HK-2 (cell line): ENCODE data around the gene PI4KB.
"Not testable (repeated sequence)": the region's sequence is repeated elsewhere in the genome, so short reads cannot be mapped to it uniquely, and the experiment has no call there.

ENCODE experiments used
- DNase-seq: peaks from one replicate; pipeline ENCODE4 v3.0.0-alpha.2; 2018; ENCODE audit not compliant: unreplicated experiment

The PI4KB gene

DNA sequence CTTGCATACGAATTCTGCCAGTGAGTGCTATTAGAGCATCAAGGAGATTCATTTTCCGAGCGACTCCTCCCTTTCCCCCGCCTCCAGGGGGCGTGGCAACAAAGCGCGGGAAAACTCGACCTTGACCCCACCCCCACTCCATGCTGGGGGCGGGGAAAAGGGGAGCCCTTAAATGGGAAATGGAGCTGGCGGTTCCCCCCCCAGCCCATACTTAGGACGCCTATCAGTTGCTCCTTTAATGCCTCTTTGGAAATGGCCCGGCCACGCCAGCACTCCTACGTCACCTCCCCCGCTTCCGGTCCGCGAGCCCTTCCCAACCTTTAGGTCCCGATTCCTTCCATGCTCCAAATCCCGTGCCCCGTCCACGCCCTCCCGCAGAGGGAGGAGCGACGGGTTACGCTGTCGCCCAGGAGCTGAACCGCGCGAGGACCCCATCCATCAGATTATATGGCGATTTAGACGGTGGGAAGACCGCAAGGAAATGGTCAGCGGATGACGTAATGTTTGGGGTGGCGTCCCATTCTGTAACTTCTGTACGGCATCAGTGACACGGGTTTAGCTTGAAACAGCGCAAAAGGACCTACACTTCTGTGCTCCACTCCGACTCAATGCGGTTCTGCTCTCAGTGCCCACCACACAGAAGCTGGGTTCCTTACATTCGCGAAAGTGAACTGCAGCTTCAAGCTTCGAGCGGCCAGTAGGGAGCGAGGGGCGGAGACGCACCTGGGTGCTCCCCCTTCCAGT is 45.8 kb downstream of the PI4KB start:
- peak; percentile 97 for DNase-seq

- DNase-seq: no peak
Measured at GRCh38 chr1:151277249-151277648, 50.0 kb downstream of the PI4KB start.

DNA sequence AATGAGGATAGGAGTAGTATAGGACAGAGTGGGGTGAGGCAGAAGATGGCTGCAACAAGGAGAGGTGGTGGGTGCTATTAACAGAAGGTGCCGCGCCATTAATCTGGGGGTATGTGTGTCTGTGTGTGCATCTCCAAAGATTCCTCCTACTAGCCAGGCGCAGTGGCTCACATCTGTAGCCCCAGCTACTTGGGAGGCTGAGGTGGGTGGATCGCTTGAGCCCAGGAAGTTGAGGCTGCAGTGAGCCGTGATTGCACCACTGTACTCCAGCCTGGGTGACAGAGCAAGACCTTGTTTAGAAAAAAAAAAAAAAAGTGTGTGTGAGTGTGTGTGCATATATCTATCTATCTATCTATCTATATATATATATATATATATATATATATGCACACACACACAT is 51.9 kb downstream of the PI4KB start:
- DNase-seq: not testable (repeated sequence)

- DNase-seq: no peak
Measured at GRCh38 chr1:151273924-151274466, 53.2 kb downstream of the PI4KB start.

GRCh38 chr1:151267760-151268159 is 59.5 kb downstream of the PI4KB start:
- no peak for DNase-seq

GRCh38 chr1:151266821-151267220 is 60.4 kb downstream of the PI4KB start:
- no peak for DNase-seq

DNA sequence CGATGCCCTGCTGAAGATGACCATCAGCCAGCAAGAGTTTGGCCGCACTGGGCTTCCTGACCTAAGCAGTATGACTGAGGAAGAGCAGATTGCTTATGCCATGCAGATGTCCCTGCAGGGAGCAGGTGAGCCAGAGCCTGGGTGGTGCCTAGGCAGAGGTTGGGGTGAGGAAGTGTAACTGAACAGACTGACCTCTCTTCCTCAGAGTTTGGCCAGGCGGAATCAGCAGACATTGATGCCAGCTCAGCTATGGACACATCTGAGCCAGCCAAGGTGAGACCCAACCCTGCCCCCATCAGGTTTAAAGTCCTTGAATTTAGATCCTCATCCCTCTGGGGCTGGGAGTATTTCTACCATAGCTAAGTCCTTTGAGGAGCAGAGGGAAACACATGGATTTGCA is 60.9 kb downstream of the PI4KB start:
- DNase-seq: no peak

DNA sequence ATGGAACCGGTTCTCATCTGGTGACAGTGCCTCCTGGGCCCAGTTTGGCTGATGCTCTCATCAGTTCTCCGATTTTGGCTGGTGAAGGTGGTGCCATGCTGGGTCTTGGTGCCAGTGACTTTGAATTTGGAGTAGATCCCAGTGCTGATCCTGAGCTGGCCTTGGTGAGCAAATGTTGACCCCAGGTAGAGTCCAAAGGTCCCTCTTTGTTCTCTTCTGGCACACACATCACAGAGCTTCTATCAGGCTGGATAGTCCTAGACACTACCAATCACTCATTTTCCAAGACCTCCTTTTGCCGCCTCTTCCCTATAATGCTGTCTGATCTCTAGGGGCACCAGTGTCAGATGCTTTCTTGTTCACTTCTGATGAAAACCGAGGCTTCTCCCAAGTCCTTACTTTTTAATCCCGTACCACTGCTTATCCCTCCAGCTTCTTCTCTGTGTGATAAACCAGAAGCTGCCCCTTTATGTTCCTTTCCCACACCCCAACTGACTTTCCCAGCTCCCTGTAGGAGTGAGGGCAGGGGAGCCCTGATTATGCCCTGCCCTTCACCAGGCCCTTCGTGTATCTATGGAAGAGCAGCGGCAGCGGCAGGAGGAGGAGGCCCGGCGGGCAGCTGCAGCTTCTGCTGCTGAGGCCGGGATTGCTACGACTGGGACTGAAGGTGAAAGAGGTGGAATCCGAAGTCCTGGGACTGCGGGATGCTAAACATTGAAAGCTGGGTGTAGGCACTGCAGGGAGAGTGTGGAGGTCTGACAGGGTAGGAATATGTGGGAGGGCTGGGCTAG is 61.6 kb downstream of the PI4KB start:
- DNase-seq: no peak

DNA sequence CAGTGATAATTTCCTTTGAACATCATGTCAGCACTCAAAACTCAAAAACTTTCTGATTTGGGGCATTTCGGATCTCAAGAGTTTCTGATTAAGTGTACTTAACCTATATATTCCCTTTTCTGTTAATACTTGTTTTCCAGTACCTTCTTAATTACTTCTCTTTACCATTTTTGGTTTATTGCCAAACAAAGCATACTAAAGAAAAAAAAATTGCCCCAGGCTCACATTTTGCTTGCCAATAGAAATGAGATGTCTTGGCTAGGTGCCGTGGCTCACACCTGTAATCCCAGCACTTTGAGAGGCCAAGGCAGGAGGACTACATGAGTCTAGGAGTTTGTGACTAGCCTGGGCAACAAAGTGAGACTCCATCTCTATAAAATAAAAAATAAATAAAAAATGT is 67.9 kb downstream of the PI4KB start:
- DNase-seq: no peak

DNA sequence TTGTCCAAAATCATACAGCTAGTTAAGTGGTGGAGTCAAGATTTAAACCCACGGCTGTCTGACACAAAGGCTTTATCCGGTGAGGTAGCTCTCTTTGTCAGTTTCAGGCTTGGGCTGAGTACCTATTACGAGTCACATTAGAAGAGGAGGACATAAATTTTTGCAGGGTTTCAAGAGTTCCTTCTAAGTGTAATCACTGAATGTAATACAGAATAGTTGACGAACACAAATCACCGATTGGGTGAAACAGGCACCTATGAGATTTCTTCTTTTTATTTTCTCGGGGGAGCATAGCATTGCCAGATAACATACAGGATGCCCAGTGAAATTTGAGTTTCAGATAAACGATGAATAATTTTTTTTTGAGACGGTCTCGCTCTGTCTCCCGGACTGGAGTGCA is 71.8 kb downstream of the PI4KB start:
- no peak for DNase-seq

GRCh38 chr1:151254217-151255213 is 72.7 kb downstream of the PI4KB start, which contains the start of gene PSMD4:
PSMD4 (plus strand) TSS chr1:151254734; CDS start chr1:151254783, 49 bp downstream.
- DNase-seq: peak; percentile 96

DNA sequence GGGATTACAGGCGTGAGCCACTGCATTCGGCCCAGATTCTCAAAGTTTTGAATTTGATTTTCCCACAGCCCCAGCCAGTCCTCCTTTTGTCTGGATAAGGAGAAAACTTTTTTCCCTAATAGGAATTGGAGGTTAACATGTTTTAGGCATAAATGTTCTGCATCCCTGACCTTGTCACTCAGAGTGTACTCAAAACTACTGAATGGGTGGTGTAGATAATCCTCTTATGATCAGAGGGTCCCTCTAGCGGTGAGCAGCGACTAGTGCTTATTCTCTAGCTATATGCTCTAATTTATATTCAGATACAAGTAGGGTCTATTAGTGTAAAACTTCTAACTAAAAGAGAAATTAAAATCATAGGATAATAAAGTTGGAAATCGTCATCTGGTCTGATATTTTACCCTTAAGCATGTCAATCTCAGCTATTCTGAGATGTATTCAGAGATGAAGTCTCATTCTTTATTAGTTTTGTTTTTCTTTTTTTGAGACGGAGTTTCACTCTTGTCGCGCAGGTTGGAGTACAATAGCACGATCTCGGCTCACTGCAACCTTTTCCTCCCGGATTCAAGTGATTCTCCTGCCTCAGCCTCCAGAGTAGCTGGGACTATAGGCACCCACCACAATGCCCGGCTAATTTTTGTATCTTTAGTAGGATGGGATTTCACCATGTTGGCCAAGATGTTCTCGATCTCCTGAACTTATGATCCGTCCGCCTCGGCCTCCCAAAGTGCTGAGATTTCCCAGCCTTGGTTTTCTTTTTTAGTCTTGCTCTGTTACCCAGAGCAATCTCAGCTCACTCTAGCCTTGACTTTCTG is 75.4 kb downstream of the PI4KB start:
- DNase-seq: peak; percentile 48

DNA sequence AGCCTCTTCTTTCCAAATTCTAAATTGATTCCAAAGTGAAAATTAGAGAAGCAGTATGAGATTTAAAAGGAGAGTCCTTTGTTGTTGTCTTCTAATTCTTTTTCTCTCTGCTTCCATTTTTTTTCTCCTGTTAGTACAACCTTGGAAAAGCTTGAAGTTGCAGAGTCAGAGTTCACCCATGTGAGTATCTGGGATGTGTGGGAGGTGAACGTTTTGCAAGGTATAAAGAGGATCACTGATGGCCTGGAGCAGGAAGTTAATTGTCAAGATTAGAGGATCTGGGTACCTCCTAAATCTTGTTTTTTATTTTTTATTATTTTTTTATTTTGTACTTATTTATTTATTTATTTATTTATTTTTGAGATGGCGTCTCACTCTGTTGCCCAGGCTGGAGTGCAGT is 80.4 kb downstream of the PI4KB start:
- DNase-seq: no peak

DNA sequence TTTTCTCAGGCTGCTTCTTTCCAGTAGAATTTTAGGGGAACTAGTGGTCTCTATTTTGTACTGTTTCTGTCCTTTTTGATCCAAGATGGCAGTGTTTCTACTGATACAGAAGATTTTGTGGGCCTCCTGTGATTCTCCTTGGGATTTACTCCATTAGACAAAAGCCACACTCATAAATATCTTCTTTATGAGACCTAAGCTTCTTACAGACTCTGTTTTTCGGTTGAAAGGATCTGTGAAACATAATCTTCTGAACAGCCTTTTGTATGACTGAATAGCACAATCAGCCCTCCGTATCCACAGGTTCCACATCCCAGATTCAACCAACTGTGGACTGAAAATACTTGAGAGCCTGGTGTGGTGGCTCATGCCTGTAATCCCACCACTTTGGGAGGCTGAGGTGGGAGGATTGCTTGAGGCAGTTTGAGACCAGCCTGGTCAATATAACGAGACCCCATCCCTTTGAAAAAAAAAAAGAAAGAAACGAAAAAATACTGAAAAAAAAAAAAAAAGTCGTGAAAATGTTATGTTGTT is 83.5 kb downstream of the PI4KB start:
- no peak for DNase-seq

DNA sequence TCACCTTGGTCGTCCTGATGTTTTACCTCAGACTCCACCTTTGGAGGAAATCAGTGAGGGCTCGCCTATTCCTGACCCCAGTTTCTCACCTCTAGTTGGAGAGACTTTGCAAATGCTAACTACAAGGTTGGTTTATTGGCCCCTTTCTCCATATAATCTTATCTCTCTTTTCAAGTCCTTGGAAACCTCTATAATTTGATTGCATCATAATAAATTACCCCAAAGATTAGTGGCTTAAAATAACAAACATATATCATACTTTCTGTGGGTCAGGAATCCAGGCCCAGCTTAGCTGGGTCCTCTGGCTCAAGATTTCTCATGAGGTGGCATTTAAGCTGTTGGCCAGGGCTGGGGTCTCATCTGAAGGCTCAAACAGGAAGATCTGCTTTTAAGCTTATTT is 84.8 kb downstream of the PI4KB start:
- DNase-seq: no peak
